ENCODE results near the gene GSTA1. TPM values are rescaled to one million over a fixed set of nuclear protein-coding genes. Genes with fewer than 3 reads are reported as not detected.
"Not testable (repeated sequence)": the region's sequence is repeated elsewhere in the genome, so short reads cannot be mapped to it uniquely, and the experiment has no call there.

The GSTA1 gene
- polyA plus RNA-seq, 3 donors: not detected

DNA sequence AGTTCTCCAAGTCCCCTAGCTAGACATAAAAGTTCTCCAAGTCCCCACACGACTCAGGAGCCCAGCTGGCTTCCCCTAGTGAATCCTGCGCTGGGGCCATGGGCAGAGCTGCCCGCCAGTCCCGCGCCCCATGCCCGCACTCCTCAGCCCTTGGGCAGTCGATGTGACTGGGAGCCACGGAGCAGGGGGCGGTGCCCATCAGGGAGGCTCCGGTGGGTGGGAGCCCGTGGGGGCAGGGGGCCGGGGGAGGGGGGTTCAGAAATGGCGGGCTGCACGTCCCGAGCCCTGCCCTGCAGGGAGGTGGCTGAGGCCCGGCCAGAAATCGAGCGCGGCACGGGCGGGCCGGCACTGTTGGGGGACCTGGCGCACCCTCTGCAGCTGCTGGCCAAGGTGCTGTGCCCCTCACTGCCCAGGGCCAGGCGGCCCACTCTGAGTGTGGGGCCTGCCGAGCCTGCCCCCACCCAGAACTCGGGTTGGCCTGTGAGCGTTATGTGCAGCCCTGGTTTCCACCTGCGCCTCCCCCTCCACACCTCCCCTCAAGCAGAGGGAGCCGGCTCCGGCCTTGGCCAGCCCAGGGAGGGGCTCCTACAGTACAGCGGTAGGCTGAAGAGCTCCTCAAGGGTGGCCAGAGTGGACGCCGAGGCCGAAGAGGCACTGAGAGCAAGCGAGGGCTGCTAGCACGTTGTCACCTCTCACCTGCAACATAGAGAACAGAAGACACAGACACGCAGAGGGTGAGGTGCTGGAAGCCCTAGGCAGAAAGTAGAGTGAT is 25.6 kb upstream of the GSTA1 start:
- no peak overlapping the region for H2AFZ ChIP-seq (ENCODE audit: insufficient read depth, low read depth, low read length, poor library complexity, severe bottlenecking)
- Mint-ChIP-seq H3K27me3 (ENCODE audit: low read depth in 3 of 3) (peaks cover 2 to 8% (median 6%) of the 10 kb centered on the region in 3 donors), H3K36me3 (no peaks in the 10 kb centered on the region), H3K9me3 (peaks cover 7 to 20% (median 15%) of the 10 kb centered on the region in 7 donors), H3K27ac (no peak overlapping the region), H3K4me1 (no peaks in the 10 kb centered on the region), H3K4me3 (no peak overlapping the region)
- H3K4me3 ChIP-seq (replicated peaks in 1 of 3; ENCODE audit: low read depth in 2 of 3, low read length in 3 of 3): no peak overlapping the region
- no peaks in the 10 kb centered on the region for H3K79me2 ChIP-seq (ENCODE audit: insufficient read depth, low read length)
- H3K9ac ChIP-seq (ENCODE audit: insufficient read depth, low read length, poor library complexity, severe bottlenecking): no peak overlapping the region
- no peaks in the 10 kb centered on the region for H3K36me3 ChIP-seq (replicated peaks in 1 of 2; ENCODE audit: control insufficient read depth in 1 of 2, insufficient read depth in 2 of 2, low read length in 2 of 2)
- H3K4me1 ChIP-seq (ENCODE audit: control insufficient read depth in 1 of 2, insufficient read depth in 2 of 2, low read length in 2 of 2): no peaks in the 10 kb centered on the region
- intact Hi-C loops (cut with micrococcal nuclease): no loop called here
- WGBS (ENCODE audit: insufficient coverage): 95% methylated on average over 27 of the region's 37 CpGs
- no peak for DNase-seq
- no peaks in the 10 kb centered on the region for H3K27me3 ChIP-seq (ENCODE audit: control insufficient read depth in 2 of 2, insufficient read depth in 2 of 2, low read length in 2 of 2)
- TF ChIP-seq, protein P1, sequence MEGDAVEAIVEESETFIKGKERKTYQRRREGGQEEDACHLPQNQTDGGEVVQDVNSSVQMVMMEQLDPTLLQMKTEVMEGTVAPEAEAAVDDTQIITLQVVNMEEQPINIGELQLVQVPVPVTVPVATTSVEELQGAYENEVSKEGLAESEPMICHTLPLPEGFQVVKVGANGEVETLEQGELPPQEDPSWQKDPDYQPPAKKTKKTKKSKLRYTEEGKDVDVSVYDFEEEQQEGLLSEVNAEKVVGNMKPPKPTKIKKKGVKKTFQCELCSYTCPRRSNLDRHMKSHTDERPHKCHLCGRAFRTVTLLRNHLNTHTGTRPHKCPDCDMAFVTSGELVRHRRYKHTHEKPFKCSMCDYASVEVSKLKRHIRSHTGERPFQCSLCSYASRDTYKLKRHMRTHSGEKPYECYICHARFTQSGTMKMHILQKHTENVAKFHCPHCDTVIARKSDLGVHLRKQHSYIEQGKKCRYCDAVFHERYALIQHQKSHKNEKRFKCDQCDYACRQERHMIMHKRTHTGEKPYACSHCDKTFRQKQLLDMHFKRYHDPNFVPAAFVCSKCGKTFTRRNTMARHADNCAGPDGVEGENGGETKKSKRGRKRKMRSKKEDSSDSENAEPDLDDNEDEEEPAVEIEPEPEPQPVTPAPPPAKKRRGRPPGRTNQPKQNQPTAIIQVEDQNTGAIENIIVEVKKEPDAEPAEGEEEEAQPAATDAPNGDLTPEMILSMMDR (IDR thresholded peaks at IDR 0.05): no peak
- no peak overlapping the region for H3K27ac ChIP-seq (ENCODE audit: low read depth in 1 of 2, low read length in 2 of 2)
- H3K4me2 ChIP-seq (replicated peaks; ENCODE audit: extremely low read depth, low read length, poor library complexity, severe bottlenecking): no peak overlapping the region
- no peaks in the 10 kb centered on the region for H4K20me1 ChIP-seq (ENCODE audit: insufficient read depth, low read length)
- peaks cover 0 to 7% of the 10 kb centered on the region in 2 donors for H3K9me3 ChIP-seq (replicated peaks in 1 of 2; ENCODE audit: control insufficient read depth in 1 of 2, insufficient read depth in 1 of 2, low read length in 2 of 2)

DNA sequence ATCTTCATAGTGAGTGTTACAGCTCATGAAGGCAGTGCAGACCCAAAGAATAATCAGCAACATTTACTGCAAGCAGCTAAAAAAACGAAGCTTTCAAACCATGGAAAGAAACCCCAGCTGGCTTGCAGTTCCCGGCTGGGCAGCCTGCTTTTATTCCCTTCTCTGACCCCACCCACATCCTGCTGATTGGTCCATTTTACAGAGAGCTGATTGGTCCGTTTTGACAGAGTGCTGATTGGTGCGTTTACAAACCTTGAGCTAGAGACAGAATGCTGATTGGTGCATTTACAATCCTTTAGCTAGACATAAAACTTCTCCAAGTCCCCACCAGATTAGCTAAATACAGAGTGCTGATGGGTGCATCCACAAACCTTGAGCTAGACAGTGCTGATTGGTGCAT is 25.0 kb upstream of the GSTA1 start:
- not testable (repeated sequence) for DNase-seq

DNA sequence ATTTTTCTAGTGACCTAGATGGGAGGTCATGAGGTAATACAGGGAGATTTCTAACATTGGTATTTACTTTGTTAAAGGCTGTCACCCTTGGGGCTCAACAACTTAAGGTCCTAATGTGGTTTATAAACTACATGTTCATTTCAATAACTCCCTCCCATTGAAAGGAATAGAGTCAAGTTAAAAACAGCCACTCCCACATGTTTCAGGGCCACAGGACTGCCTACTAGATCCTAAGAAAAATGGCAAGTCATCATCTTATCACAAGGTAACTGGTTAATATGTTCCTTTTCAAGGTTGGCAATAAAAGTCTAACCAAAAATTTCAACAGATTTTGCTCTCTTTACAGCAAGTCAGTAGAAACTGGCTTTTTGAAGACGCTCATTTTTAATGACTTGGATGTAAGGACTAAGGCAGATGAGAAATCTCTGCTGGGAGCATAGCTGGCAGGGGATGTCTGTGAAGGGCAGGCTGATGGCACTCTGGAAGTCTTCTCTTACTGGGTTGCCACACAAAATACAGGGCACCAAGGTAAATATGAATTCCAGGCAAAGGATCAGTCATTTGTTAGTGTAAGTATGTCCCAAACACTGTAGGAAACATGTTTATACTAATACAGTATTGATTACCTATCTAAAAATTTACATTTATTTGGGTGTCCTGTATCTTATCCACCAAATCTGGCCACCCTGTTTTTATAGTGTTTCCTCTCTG is 23.6 kb upstream of the GSTA1 start:
- H3K4me1 Mint-ChIP-seq; H3K4me2 ChIP-seq (replicated peaks; ENCODE audit: extremely low read depth, low read length, poor library complexity, severe bottlenecking); H3K9me3 ChIP-seq (replicated peaks in 1 of 2; ENCODE audit: control insufficient read depth in 1 of 2, insufficient read depth in 1 of 2, low read length in 2 of 2); intact Hi-C loops (cut with micrococcal nuclease); H3K36me3 ChIP-seq (replicated peaks in 1 of 2; ENCODE audit: control insufficient read depth in 1 of 2, insufficient read depth in 2 of 2, low read length in 2 of 2); H3K9ac ChIP-seq (ENCODE audit: insufficient read depth, low read length, poor library complexity, severe bottlenecking); H3K4me1 ChIP-seq (ENCODE audit: control insufficient read depth in 1 of 2, insufficient read depth in 2 of 2, low read length in 2 of 2); DNase-seq; H3K27me3 ChIP-seq (ENCODE audit: control insufficient read depth in 2 of 2, insufficient read depth in 2 of 2, low read length in 2 of 2); H3K27ac ChIP-seq (ENCODE audit: low read depth in 1 of 2, low read length in 2 of 2); H3K27ac Mint-ChIP-seq; H3K36me3 Mint-ChIP-seq; H3K27me3 Mint-ChIP-seq (ENCODE audit: low read depth in 3 of 3); H3K4me3 ChIP-seq (replicated peaks in 1 of 3; ENCODE audit: low read depth in 2 of 3, low read length in 3 of 3); H2AFZ ChIP-seq (ENCODE audit: insufficient read depth, low read depth, low read length, poor library complexity, severe bottlenecking); H3K79me2 ChIP-seq (ENCODE audit: insufficient read depth, low read length); H4K20me1 ChIP-seq (ENCODE audit: insufficient read depth, low read length); H3K4me3 Mint-ChIP-seq: not testable (repeated sequence)
- WGBS (ENCODE audit: insufficient coverage): no CpG with 5 or more reads among the region's 1 CpG
- peaks cover 11 to 20% (median 16%) of the 10 kb centered on the region in 7 donors for H3K9me3 Mint-ChIP-seq

More for the DNA sequence above, 25.0 kb upstream of the GSTA1 start:
- H3K27ac ChIP-seq (ENCODE audit: low read depth in 1 of 2, low read length in 2 of 2); H3K36me3 ChIP-seq (replicated peaks in 1 of 2; ENCODE audit: control insufficient read depth in 1 of 2, insufficient read depth in 2 of 2, low read length in 2 of 2); H3K4me3 ChIP-seq (replicated peaks in 1 of 3; ENCODE audit: low read depth in 2 of 3, low read length in 3 of 3); H3K9ac ChIP-seq (ENCODE audit: insufficient read depth, low read length, poor library complexity, severe bottlenecking); H3K4me2 ChIP-seq (replicated peaks; ENCODE audit: extremely low read depth, low read length, poor library complexity, severe bottlenecking); H3K4me1 Mint-ChIP-seq; H3K79me2 ChIP-seq (ENCODE audit: insufficient read depth, low read length); intact Hi-C loops (cut with micrococcal nuclease); H3K36me3 Mint-ChIP-seq; H3K4me1 ChIP-seq (ENCODE audit: control insufficient read depth in 1 of 2, insufficient read depth in 2 of 2, low read length in 2 of 2); H2AFZ ChIP-seq (ENCODE audit: insufficient read depth, low read depth, low read length, poor library complexity, severe bottlenecking); H3K27me3 ChIP-seq (ENCODE audit: control insufficient read depth in 2 of 2, insufficient read depth in 2 of 2, low read length in 2 of 2); H3K27ac Mint-ChIP-seq; H3K27me3 Mint-ChIP-seq (ENCODE audit: low read depth in 3 of 3); H4K20me1 ChIP-seq (ENCODE audit: insufficient read depth, low read length); H3K9me3 ChIP-seq (replicated peaks in 1 of 2; ENCODE audit: control insufficient read depth in 1 of 2, insufficient read depth in 1 of 2, low read length in 2 of 2); H3K4me3 Mint-ChIP-seq: not testable (repeated sequence)
- H3K9me3 Mint-ChIP-seq: peaks cover 7 to 20% (median 15%) of the 10 kb centered on the region in 7 donors
- 90% methylated on average over 2 of the region's 4 CpGs for WGBS (ENCODE audit: insufficient coverage)
